Activated effector memory CD4-positive, alpha-beta T cell treated with anti-CD3 and anti-CD28 coated beads, Interleukin-2, amount 50 U/mL, for 16 hours (primary cell): ENCODE data around the gene PRKCH.
"Not testable (repeated sequence)": the region's sequence is repeated elsewhere in the genome, so short reads cannot be mapped to it uniquely, and the experiment has no call there.

ENCODE experiments used
- DNase-seq: peaks from one replicate; pipeline ENCODE4 v3.0.0-alpha.2; 2020

PRKCH gene

DNA sequence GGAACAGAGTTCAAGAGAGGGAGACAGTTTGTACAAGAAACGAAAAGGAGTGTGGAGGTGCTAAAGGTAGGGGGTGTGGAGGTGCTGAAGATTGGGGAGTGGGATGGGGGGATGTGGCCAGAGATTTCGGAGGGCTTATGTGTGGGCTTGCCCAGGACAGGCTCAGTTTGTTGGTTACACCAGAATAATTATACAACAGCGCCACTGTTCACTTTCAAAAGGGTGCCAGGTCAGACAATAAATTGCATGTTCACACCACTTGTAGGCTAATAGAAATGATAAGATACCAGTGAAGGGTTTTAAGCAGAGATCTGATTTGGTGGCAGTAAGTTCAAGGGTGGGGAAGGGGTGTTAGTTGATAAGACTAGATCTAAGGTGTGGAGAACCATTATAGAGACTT lies 75.3 kb downstream of the PRKCH start:
- no peak for DNase-seq

DNA sequence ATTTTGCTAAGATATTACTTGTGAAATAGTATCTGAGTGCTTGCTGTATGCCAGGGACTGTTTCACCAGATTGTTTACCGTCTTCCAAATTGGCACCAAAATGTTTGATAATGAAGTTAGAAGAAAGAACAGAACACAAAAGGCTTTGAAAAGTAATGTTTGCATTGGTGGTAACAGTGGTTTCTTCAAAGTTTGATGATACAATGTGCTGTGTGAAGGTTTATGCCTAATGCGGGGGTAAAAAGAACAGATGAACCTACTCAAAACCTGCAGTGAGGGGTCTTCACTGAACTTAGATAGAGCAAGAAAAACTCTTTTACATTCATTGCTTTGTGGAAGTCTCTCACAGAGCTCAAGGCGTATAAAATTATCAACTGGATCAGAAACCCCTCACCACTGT lies 76.2 kb downstream of the PRKCH start:
- no peak for DNase-seq

DNA sequence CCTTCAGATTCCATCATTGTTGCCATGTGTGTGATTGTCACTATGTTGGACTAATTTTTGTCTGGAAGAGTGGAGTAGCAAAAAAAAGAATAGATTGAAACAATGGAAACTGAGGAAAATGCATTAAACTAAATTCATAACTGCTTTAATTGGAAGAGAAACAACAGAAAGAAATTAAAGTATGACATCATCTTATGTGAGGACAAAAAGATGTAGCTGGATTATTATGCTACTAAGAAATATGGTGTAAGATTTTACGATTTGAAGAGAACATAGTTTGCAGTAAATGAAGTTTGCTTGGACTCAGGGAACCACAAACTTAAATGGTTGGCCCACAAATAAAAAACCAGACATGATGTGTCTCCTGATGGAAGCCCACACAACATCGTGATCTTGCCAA lies 76.8 kb downstream of the PRKCH start:
- DNase-seq, result no peak

DNA sequence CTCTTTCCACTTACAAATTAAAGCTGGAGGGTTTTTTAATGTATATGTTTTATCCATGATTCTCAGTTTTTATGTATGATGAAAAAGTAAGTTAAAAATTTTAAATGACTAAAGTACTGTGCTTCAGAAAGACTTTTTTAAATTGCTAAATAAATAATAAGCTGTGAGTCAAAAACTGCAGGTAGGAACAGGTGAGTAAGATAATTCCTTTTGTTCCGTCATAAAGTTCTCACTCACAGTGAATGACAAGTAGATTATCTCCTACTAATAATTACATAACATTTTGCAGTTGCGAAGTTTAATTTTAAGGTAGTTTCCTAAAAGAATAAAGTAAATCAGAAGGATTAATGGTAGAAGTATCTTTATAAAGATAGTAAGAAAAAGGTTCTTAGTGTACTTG lies 78.0 kb downstream of the PRKCH start:
- no peak for DNase-seq

DNA sequence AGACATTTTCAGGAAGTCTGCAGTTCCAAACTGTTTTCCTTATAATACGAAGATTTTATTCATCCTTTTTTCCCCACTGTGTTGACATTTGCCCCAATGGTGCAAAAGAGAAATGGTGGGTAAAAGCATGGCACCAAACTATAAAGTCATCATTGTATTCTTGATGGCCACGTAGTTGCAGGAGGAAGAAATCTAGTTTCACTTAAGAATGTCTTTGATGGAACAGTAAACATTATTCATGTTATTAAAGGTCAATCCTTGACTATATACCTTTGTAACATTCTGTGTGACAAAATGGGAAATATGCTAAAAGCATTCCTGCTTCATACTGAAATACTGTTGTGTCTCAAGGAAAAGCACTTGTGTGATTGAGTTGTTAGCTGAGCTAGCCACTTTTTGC lies 80.1 kb downstream of the PRKCH start:
- no peak for DNase-seq

DNA sequence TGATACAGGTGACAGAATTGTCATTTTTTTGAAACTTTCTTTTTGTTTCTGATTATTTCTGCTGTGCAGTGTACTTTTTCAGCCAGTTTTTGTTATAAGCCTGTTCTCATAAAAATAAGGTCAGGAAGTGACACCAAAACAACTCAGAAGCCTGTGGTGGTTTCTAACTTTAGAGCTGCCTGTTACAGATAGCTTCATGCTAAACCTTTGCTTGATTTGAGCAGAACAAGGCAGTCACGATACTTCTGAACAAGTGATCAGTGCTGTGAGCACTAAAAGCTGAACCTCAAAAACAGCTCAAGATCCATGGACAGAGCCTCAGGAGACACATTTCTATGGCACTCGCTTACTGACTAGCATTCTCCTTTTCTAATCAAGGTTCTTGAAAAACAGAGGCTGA lies 82.0 kb downstream of the PRKCH start:
- no peak for DNase-seq

DNA sequence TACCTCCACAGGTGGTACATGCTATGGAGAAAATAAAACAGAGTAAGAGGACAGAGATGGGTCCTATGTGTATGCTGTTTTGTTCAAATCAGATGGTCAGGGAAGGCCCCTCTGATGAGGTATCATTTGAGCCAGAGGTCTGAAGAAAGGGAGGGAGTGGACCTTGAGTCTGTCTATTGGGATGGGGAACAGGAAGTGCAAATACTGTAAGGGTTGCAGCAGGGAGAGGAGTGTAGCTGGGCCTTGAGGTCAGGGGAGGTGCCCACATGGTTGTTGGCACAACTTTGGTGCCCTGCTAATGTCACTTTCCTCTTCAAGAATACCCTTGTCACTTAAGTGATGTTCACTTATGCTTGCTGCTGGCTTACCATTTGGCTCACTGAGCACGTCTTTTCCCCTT lies 83.3 kb downstream of the PRKCH start:
- DNase-seq, result no peak

DNA sequence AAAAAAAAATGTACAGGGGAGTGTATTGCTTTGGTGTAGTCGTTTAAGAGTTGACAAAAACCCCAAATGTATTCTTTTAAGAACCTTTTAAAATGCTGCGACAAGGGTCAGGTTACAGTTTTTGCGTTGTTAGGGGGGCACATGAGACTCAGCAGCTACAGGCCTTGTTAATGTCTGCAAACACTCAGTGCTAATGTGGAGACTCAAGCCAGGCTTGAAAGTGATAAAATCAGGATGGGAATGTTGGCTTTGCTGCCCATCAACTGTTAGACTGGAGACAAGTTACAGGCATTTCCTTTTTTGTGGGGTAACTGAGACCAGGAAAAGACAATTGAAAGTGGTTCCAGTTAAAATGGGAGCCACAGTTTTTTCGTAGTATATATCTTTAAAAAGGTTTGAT lies 84.8 kb downstream of the PRKCH start:
- no peak for DNase-seq

DNA sequence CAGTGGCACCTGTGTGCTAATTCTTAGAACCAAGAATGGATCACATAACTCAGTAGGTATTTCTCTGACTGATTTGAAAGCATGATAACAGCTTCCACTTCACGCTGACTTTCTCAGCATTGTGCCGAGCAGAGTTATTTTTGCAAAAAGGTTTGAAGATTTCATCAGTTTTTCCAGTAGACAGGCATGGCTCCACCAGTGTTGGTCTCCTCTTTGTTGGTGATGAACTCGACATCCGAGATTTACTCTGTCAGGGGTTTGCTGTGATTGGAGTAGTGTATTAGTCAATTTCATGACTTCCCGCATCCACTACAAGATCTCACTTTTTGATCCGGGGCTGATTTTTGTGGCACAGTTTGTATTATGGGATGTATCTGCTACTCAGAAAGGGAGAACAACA lies 85.3 kb downstream of the PRKCH start:
- peak; percentile 68 for DNase-seq

DNA sequence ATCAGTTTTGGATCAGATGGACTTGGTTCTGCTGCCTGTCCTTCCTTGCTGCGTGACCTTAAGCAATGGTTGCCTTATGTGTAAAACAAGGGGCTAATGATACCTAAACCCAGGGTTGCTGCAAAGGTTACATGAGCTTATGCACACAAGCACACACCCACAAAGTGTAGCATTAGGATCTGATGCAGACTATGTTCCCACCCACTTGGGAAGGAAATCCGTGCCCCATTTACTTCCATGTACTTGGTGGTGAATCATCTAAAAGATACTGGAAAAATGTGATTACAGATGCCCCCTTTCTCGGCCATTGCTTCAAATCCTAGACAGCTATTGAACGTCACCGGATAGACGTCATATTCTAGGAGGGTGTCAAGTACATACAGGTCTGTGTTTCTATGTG lies 87.1 kb downstream of the PRKCH start:
- DNase-seq, result no peak

DNA sequence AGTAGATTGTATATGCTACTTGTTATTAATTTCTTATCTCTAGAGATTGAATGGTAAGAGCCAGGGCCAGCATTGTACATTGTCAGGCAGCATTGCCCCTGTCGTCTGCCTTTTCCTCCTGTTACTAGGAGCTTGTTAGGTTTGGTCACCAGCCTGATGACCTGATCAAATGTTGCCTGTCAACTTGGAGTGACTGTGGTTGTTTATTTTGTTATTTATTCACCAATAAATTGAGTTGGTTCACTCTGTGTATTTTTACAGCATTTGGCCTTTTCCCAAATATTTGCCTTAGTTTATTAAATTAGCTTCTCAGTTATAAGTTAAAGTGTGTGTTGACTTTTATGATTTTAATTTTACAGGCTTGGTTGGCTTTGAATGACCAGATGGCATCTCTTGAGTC lies 88.4 kb downstream of the PRKCH start:
- no peak for DNase-seq

DNA sequence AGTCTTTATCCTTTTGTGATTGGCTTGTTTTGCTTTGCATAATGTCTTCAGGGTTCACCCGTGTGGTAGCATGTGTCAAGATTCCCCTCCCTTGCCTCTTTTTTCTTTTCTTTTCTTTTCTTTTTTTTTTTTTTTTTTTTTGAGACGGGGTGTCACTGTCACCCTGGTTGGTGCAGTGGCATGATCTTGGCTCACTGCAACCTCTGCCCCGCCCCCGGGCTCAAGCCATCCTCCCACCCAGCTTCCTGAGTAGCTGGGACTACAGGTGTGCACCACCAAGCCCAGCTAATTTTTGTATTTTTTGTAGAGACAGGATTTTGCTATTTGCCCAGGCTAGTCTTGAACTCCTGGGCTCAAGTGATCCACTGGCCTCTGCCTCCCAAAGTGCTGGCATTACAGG lies 94.6 kb downstream of the PRKCH start:
- not testable (repeated sequence) for DNase-seq

DNA sequence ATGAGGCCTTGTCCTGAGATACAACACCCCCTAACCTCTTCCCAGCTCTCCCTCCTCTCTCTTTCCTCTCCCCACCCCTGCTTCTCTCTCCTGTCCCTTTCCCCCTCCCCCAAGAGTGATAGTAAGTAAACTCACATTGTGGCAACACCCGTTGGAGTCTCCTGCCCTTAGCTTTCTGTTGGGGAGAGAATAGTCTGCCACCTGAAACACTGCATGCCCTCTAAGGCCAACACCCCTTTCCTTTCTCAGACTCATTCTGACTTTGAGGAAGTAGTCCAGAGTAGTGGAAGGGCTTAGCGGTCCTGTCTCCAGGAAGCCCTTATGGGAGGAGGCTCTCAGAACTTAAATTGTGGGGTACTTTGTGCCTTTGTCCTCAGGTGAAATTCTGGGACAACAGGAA lies 95.2 kb downstream of the PRKCH start:
- no peak for DNase-seq

DNA sequence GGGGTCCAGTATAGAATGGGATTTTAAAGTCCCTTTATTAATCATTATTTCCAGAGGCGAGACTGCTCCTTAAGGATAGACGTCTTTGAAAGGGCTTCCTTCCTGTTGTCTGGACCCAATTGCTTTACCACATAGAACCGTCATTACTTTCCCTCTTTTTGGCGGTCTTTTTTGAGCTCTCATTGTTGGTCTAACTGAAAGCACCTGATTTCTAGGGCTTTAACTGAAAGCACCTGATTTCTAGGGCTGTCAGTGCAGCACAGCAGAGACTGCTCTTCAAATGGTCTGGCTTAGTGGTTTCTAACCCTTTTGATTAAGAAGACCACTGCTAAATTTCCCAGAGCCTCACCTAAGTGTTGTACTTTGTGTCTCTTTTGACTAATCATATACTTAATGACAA lies 95.8 kb downstream of the PRKCH start:
- no peak for DNase-seq

DNA sequence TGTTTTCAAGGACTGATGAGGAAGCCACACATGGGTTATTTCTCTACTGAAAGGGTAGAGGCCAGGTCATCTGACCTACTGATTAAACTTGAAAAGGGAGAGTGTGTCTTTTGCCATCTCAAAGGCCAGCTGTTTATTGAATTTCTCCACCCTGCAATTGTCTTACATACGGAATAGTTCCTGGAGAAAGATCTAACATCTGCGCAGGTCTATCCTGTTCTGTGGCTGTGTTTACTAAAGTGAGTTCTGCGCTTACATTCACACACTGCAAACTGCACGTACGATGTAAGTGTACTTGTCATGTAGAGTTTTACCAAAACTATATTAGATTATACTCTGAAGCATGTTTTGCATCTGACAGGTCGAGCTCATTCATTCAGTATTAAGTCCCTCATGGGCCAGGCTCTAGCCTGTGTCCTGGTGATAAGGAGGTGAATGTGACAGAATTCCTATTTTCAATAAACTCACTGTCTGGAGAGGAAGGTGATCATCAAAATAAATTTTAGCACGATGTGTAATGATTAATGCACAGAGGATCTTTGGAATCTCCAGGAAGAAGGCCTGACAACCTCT lies 96.6 kb downstream of the PRKCH start:
- DNase-seq, result no peak

DNA sequence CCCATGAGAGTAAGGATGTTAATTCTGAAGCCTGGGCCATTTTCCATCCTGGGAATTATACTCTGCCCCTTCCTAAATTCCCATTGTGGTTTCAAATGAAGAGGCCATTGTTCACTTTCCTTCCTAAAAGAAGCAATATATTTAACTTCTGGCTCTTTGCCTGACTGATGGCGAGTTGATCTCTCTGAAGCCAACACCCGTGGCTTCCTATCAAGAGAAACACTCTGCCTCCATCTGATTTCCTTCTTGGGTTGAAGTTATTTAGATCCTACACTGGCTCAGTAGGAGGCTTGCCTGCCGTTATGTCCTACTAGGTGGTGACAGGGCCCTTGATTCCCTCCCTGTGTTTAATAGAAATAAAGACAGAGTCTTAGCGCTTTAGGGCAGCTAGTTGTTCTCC lies 97.4 kb downstream of the PRKCH start:
- DNase-seq, result no peak

DNA sequence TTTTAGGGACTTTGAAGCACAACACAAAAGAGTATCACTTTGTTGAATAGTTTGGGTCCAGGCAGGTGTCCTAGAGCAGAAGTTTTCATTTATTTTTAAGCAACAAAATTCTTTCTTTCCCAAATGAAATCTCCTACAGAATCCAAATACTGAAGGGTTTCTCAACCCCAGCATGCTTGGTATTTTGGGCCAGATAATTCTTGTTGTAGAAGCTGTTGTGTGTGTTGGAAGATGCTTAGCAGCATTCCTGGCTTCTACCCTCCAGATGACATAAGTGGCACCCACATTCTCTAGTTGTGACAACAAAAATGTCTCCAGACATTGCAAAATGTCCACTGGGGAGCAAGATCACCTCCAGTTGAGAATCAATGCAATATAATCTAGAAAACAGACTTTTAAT lies 97.8 kb downstream of the PRKCH start:
- DNase-seq, result no peak

DNA sequence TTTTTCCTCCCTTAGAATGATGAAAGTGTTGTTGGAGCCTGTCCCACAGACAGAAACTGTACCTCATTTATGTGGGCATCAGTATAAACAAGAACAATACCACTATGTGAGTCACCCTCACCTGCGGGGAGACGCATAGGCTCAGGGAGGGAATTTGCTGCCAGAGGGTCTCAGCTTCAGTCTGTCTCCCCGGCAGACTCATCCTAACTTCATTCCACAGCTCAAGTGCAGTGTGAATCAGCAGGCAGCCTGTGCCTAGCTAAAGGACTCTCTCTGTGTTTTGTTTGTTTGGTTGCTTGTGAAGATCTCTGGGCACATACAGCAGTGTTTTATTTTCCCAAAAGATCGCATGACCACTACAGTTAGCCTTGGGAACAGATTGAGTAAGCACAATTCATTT lies 98.9 kb downstream of the PRKCH start:
- DNase-seq, result peak; percentile 77

DNA sequence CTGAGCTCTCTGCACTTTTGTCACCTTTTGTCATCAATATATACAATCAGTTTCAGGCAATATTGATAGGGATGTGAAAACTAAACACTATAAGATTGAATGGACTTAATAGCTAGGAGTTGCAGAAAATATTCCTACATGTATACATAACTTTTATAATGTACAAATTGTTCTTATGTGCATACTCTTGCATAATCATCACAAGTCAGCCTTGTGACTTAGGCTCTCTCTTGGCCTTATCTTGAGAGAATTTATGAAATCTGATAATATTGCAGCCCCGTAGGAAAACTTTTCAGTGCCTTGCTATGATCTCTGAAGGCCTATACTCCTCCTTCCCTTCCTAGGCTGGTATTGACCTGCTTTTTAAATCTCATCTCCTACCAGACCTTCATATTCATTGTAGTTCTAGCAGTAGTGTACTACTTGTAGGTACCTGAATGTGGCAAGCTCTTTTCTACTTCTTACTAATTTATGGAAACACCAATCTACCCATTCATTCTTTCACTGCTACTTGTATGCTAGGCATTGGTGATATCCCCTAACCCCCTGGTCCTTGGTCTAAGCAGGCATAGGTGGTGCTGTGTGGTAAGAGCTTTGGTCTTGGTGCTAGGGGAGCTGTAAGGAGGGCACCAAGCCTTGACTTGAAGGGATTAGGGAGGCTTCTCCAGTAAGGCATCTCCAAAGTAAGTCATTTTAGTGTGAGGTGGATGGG lies 100.0 kb downstream of the PRKCH start:
- DNase-seq, result no peak

DNA sequence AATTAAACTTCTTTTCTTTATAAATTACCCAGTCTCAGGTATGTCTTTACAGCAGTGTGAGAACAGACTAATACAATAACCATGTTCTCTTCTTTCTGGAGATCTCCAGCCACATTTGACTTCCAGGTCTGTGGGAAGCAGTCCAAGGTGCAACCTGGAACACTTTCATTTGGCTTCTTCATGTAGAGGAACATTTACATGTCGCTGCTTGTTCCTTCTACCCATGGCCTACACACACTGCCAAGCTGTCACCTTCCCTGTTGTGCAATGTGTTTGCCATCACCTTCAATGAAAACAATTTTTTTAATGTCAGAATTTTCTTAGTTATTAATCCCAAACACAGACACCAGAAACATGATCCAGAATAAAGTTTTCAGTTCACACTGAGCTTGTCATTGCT lies 104.7 kb downstream of the PRKCH start:
- no peak for DNase-seq

DNA sequence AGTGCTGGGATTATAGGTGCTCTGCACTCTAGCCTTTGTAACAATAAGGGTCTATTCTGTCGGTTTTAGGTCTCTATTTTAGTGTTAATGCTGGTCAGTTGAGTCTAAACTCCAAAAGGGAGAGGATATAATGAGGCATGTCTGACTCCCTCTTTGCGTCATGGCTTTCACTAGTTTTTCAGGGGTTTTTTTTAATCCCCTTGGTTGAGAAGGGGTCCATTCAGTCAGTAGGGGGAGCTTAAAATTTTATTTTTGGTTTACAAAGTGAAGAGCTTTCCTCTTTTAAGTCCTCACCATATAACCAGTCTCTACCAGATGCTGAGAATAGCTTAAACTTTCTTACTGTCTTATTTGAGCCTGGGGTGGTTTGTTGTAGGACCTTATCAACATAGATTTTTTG lies 106.9 kb downstream of the PRKCH start:
- DNase-seq, result no peak

DNA sequence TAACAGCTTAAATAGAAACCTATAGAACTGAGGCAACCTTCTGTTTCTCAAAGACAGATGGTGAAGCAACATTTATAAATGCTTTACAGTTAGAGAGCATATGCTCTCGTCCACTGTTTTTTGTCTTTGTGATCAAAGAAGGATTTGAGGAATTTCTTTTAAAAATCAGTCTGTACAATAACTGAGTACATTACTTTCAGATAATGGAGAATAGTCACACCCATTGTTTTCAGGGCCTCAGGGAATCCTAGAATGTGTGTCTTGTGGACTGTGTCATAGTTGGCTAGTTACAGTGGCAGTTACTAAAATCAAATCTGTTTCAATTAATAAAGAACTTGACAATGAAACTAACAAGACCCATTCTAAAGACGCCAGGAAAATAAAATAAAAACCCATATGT lies 107.9 kb downstream of the PRKCH start:
- DNase-seq, result no peak

DNA sequence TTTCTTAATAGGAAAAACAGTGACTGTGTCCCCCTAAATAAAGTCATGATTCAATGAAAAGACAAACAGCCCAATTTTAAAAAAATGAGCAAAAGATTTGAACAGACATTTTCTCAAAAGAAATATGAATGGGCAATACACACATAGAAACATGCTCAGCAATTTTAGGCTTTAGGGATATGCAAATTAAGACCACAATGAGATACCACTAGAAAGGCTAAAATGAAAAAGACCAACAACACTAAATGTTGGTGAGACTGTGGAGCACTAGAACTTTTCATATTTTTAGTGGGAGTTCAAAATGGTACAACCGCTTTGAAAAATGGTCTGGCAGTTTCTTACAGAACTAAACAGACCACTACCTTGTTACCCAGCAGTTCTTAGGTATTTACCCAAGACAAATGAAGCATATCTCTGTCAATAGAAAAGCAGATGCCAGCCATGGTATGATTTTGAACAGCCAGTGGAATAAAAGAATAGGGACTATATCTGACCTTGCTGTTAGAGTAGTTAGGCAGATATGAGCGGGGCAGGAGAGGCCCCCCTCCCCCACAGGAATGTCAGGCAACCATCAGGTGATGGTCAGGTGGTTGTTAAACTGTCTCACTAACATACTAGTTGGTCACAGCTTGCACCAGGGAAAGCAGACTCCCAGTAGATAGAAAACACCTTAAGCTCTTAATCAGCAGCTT lies 108.8 kb downstream of the PRKCH start:
- DNase-seq, result no peak

DNA sequence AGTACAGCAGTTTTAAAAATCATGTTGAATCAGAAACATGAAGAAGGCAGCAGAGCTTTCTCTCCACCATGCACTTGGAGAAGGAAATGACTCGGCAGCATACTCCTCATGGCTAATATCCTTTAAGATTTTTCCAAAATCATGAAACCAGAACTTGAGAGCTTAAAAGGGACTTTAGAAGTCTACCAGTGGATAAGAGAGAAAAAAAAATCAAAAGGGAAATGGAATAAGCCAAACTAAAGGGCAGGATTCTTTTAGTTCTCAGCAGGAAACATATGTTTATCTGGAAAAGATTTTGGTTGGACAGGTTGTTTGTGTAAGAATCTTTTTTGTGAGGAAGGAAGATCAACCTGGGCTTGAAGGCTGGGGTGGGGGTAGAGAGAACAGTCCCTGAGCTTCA lies 111.8 kb downstream of the PRKCH start:
- no peak for DNase-seq

DNA sequence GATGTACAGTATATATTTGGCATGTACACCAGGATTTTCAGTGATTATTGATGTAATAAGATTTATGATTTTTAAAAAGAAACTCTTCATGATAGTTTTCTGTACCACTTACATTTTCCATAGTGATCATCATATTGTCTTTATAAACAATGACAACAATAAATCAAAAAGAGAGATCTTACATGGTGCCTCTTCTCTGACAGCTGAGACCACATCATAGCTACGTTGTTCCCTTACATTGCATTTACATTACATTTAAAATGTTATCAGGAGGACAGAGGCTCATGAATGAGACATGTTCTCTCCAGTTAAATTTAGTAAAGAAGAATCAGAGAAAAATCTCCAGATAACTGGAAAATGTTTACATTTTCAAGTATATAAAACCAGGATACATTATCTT lies 112.4 kb downstream of the PRKCH start:
- DNase-seq, result no peak
